ENCODE measurements around the gene KLRK1.
"Not testable (repeated sequence)": the region's sequence is repeated elsewhere in the genome, so short reads cannot be mapped to it uniquely, and the experiment has no call there.

Gene KLRK1

GRCh38 chr12:10388624-10389413 is 1.0 kb downstream of the KLRK1 start:
- DNase-seq (ENCODE audit: low read depth), result no peak

DNA sequence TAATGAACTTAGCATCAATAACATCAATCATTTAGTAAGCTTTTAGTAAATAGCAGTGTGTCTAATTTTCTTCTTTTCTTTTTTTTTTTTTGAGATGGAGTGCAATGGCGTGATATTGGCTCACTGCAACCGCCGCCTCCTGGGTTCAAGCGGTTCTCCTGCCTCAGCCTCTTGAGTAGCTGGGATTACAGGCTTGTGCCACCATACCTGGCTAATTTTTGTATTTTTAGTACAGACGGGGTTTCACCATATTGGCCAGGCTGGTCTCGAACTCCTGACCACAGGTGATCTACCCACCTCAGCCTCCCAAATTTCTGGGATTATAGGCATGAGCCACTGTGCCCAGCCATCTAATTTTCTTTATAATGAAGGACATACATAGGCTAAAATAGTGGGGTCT is 2.3 kb downstream of the KLRK1 start:
- DNase-seq (ENCODE audit: low read depth), result not testable (repeated sequence)

- no peak for DNase-seq (ENCODE audit: low read depth)
Measured at GRCh38 chr12:10386857-10387256, 3.0 kb downstream of the KLRK1 start.

DNA sequence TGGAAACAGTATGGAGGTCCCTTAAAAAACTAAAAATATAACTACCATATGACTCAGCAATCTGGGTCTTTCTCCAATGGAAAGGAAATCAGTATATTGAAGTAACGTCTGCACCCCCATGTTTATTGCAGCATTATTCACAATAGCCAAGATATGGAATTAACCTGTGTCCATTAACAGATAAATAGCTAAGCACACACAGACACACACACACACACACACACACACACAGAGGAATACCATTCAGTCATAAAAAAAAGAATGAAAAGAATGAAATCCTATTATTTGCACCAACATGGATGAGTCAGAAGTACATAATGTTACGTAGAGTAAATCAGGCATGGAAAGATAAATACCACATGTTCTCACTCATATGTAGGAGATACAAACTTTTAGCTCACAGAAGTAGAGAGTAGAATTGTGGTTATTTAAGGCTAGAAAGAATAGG is 4.7 kb downstream of the KLRK1 start:
- DNase-seq (ENCODE audit: low read depth), result no peak

- DNase-seq (ENCODE audit: low read depth), result no peak
Measured at GRCh38 chr12:10384191-10384590, 5.7 kb downstream of the KLRK1 start.

GRCh38 chr12:10381928-10382628 is 7.8 kb downstream of the KLRK1 start:
- no peak for DNase-seq (ENCODE audit: low read depth)

GRCh38 chr12:10378737-10379136 is 11.1 kb downstream of the KLRK1 start:
- not testable (repeated sequence) for DNase-seq (ENCODE audit: low read depth)

DNA sequence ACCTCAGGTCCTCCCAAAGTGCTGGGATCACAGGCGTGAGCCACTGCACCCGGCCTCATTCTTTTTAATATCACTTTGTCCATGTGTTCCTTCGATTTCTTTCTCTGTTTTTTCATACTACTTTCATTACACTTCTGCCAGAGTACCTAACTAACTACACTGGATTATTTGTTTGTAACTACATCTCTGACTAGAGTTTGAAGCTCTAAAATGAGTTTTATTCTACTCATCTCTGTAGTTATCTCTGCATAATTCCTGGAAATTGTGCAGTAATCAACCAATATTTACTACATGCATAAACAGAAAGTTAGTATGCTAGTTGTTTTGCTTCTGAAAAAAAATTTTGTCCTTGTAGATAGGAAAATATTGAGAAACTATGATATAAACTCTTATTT is 15.2 kb downstream of the KLRK1 start:
- no peak for DNase-seq (ENCODE audit: low read depth)

GRCh38 chr12:10372559-10372958 is 17.3 kb downstream of the KLRK1 start:
- DNase-seq (ENCODE audit: low read depth), result no peak

DNA sequence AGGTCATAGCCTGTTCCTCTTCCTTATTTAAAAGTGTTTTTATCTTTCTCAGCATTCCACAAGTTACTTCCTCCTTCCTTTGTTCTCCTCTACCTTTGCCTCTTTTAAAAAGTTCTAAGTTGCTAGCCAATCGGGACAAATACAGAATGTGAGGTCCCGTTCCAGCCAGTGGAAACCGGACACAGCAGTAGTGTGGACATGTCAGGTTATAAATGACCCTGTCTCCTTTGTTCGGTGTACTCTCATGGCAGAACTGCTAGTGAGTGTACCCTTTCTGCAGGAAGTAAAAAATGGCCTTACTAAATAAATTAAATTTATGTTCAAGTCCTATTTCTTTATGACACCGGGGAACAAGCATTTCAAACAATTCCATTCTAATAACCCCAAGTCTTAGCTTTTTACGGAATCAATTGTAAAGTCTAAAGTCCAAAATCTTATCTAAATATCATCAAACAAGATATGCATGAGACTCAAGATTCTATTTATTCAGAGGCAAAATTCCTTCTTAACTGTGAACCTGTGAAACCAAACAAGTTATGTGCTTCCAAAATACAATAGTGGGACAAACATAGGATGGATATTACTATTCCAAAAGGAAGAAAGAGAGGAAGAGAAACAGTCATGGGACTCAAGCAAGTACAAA is 17.8 kb downstream of the KLRK1 start:
- DNase-seq (ENCODE audit: low read depth), result not testable (repeated sequence)

DNA sequence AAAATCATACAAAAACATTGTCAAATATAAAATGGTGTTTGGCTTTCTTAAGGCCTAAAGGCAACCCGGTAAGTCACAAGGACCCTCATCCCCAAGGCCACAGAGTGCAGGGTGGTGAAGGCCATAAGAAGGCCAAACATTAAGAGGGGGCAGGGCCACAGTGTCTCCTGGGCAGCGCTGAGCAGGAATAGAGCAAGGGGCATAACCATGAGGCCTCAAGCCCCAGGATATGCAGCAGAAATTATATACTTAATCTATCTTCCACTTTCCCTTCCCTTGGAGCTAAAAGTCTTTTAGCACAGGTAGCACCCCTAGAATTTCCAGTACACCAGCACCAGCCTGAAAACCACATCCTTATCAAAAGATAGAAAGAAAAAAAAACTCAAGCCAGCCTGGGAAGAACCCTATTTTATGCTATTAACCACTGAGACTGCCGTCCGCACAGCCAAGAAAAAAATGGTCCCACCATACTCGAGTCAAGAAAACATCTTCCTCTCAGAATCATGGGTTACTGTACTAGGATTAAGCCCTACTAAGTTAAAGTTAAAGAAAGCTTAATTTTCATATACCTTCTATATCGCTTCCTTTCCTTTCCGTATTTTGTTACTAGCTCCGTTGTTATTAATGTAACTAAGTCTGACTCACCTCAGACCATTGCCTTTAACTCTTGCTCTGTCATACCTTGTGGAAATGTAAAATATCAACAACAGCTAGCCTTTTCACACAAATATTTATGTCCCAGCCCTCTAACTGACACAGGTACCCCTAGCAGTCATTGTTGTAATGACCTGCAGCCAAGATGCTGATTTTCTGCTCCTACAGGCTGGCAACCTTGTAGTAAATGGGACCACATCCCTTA is 20.1 kb downstream of the KLRK1 start:
- DNase-seq (ENCODE audit: low read depth), result no peak

DNA sequence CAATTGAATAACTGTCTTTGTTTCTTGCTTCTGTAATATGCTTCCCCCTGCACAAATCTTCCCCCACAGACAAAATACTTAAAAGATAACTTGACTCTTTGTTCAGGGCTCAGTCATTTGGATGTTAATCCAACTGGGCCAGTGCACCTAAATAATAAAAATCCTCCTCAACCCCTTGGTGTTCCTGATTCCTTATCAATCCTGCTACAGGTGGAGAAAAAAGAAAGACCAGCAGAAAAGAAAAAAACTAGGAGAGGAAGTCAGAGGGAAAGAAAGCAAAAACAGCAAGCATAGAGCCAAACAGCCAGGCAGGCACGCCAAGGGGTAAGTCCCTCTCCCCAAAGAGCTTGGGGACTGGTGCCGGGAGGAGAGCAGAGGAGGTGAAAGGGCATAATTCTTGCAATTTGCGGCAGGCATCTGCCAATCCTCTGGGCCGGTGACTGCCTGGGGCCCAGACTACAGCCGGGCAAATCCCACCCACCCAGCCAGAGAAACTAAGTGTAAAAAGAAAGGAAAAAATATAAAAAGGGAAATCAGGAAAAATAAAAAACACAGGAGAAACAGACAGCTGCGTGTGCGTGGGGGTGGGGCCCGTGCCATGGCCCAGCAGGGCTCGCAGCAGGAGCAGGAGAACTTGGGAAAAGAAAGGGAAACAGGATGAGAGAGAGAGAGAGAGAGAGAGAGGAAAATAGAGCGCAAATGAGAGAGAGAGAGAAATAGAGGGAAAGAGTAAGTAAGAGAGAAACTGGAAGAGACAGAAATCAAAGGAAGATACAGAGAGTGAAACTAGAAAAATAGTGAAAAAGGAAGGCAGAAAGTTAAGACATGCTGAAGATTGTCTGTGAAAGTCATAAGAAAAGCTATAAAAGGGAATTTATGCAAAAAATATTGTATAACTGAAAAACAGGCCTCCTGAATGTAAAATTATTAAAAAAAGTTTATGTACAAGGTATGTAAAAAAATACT is 21.4 kb downstream of the KLRK1 start:
- no peak for DNase-seq (ENCODE audit: low read depth)

GRCh38 chr12:10367714-10368113 is 22.1 kb downstream of the KLRK1 start:
- DNase-seq (ENCODE audit: low read depth), result not testable (repeated sequence)

DNA sequence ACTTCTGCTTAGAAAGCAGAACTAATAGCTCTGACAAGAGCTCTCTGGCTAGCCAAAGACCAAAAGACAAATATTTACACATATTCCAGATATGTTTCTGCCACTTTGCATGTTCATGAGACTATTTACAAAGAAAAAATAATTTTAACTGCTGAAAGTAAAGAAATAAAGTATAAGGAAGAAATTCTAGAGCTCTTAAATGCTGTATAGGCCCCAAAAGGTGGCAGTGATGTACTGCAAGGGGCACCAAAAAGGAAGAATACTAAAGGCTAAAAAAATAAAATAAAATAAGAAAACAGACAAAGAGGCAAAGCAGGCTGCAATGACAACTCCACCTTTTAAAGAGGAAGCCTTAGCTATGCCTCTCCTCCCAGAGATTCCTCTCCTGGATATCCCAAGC is 23.0 kb downstream of the KLRK1 start:
- DNase-seq (ENCODE audit: low read depth), result no peak

DNA sequence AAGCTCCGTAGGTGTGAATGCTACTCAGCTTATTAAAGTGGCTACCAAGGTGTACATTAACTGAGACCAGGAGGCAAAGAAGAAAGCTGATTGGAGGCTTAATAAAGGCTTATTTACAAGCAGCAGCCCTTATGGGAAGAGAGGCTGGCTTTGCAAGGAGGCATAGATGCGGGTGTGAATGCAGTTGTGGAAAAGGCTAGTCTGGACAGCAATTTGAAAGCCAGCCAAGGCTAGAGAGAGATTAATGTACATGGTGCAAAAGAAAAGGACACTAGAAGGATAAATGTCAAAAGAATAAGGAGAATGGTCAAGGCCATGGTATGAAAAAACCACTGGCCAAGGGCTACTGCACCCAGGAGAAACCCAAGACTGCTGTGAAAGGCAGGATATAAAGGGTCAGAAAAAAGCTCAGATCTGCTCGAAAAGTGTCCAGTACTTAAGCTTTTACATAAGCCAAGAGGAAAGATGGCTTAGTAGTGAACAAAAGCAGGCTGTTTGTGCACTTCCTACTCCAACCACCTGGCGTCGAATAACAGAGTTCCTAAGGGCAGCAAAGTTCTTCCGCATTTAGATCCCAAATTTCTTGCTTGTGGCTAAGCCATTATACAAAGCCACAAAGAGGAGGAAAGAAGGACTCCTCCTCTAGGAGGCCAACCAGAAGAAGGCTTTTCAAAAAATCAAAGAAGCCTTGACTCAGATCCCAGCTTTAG is 24.0 kb downstream of the KLRK1 start:
- no peak for DNase-seq (ENCODE audit: low read depth)

DNA sequence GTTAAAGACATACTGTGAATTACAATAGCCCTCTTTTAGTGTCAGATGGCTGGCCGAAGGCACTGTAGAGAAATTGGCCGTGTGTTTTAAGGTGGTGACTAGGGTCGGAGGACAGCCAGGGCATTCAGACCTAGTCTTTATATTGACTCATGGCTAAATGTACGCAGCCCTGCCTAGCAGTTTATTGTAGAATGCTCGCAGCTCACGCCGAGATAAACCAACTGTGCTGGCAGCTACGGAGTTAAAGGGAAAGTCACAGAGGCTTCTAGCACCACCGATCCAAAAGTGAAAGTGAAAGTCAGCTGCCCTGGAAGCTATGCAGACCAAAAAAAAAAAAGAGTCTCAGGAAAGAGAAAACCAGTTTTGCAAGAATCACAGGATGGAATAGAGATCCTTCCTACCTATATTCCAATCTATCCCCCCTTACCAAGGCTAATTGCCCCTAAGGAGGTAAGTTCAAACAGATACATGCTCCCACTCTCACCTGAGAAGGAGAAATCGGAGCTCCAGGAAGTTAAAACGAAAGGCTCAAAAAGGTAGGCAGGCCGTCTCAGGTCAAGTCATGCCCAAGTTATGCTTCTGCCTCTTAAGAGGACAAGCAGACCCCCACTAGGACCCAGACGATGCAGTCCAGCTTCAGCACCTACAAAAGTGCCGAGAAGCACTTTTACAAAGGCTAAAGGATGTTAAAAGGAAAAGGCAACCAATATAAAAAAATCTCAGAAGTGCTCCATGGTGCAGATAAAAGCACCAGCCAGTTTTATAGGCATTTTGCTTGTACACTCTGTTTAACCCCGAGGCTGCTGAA is 24.8 kb downstream of the KLRK1 start:
- DNase-seq (ENCODE audit: low read depth), result no peak

- DNase-seq (ENCODE audit: low read depth), result no peak
Measured at GRCh38 chr12:10363914-10364814, 25.7 kb downstream of the KLRK1 start.

DNA sequence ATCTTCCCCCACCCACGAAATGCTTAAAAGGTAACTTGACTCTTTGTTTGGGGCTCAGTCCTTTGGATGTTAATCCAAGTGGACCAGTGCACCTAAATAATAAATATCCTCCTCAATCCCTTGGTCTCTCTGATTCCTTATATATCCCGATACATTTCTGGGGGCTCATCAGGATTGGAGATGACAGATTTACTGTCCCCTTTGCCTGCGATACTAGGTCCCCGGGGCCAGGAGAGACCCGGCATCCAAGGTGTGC is 26.3 kb downstream of the KLRK1 start:
- DNase-seq (ENCODE audit: low read depth), result no peak

Measured in CMK (cell line).